Spinal cord (tissue), 10 donors: ENCODE data around the gene NBDY. TPM values are rescaled to one million over a fixed set of nuclear protein-coding genes. Genes with fewer than 3 reads are reported as not detected.

Experiments used
- DNase-seq, 6 donors: peaks; one replicate each; pipeline versions ENCODE4 v3.0.0 to v3.0.0-alpha.2; 2013 to 2015; ENCODE audit warnings: low spot score in 6 of 6, low read depth in 4 of 6
- H3K27ac ChIP-seq: one replicate; pipeline ENCODE4 v1.5.1; 2013; ENCODE audit warnings: low read depth, low read length, control low read depth
- H3K27me3 ChIP-seq: one replicate; pipeline ENCODE4 v1.6.1; 2013; ENCODE audit warnings: low read length; ENCODE audit not compliant: control insufficient read depth, insufficient read depth
- H3K36me3 ChIP-seq: one replicate; pipeline ENCODE4 v1.6.1; 2013; ENCODE audit warnings: low read length; ENCODE audit not compliant: control insufficient read depth, insufficient read depth
- H3K4me1 ChIP-seq: one replicate; pipeline ENCODE4 v1.6.1; 2013; ENCODE audit warnings: low read length; ENCODE audit not compliant: control insufficient read depth, insufficient read depth
- H3K4me3 ChIP-seq: one replicate; pipeline ENCODE4 v1.5.1; 2013; ENCODE audit warnings: low read depth, low read length, control low read depth
- H3K9me3 ChIP-seq: one replicate; pipeline ENCODE4 v1.6.1; 2013; ENCODE audit warnings: low read length; ENCODE audit not compliant: control insufficient read depth, insufficient read depth
- WGBS: methylation state at CpG from one replicate; pipeline ENCODE4 v1.1.5; 2013; ENCODE audit warnings: missing lambda C conversion rate; ENCODE audit not compliant: insufficient coverage; 5-methylcytosine and 5-hydroxymethylcytosine counted together
- polyA plus RNA-seq, 2 donors: library from polyadenylated mRNA; unstranded; fragments of 120-200 nt; gene quantifications; one replicate each; pipeline ENCODE4 v1.2.1, GENCODE V29; 2013; ENCODE audit not compliant: insufficient read length in 2 of 2
- total RNA-seq, 2 donors: library from RNA; depleted of rRNA in 1 of 2; stranded (reverse); fragments of 120-200 nt in 1 of 2; fragments of >200 nt in 1 of 2; gene quantifications; one replicate each; pipeline versions ENCODE4 v1.2.3 to v1.2.4, GENCODE V29; 2013 to 2014
- donor health status: healthy.

NBDY gene
- total and polyA plus RNA-seq, 4 donors, result 13.2 to 109 (median 62.1) TPM

DNA sequence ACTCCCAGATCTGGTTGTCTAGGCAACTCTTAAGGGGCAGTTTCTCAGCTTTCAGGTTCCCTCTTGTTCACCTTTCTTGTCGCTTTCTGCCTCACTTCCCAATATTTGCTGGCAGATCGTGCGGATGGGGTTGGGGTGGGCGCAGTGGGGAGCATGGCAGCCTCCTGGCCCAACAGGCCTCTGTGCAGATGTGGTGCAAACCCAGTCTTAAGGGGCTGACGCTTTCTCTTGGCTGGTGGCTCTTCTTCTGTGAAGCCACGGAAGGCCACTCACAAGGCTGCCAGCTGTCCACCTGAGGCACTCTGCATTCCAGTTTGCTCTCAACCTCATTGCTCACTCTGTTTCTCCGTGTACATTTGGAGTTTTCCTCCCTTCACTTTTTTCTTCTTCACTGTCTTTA lies 61.7 kb downstream of the NBDY start:
- Histone ChIP-seq H3K4me1 (peaks cover 25% of the 10 kb centered on the region), H3K4me3 (no peak overlapping the region), H3K9me3 (no peaks in the 10 kb centered on the region), H3K27ac (no peak overlapping the region), H3K36me3 (peaks cover 4% of the 10 kb centered on the region), H3K27me3 (no peaks in the 10 kb centered on the region)
- WGBS, result 77% methylated on average over 6 of the region's 7 CpGs
- DNase-seq, result no peak

- no peak overlapping the region for H3K4me3 ChIP-seq
- WGBS, result 76% methylated on average over 3 of the region's 3 CpGs
Measured at GRCh38 chrX:56791456-56791855, 62.4 kb downstream of the NBDY start.

DNA sequence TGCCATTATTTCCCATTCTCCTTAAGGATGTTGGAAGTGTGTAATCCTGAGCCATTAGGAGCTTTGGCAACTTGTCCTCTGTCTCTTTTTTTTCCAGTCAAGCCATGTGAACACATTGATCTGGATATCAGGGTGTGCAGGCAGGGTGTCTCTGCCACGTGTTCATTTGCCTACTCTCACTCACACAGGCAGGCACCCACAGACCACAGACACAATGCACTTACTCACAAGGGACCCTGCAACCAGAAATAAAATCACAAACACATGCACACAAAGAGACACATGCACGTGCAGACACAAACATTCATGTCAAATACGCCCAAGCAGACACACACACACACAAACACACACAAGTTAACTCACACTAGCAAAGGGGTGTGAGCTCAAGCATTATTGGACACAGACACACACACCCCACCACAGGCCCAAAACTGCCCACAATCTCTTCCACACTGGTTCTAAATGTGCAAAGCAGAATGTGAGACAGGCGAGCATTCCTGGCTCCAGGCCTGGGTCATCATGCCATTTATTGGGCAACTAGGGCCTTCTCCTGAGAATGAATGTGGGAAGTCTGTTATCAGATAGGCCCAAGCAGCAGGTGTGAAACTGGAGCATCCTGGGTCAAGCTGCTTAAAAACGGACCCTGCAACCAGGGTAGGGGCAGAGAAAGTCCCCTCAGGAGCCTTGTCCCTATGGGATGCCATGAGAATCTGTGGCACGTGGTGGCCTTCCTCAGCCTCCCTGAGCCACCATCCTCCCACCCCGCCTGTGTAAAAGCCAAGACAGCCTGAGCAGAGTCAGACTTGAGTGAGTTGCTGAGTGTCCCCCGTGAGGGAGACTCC lies 63.4 kb downstream of the NBDY start:
- H3K27me3 ChIP-seq, result no peaks in the 10 kb centered on the region
- no peak overlapping the region for H3K4me3 ChIP-seq
- 84% methylated on average over 8 of the region's 8 CpGs for WGBS
- H3K27ac ChIP-seq, result no peak overlapping the region
- no peaks in the 10 kb centered on the region for H3K9me3 ChIP-seq
- no peak for DNase-seq
- H3K4me1 ChIP-seq, result peaks cover 25% of the 10 kb centered on the region
- peaks cover 2% of the 10 kb centered on the region for H3K36me3 ChIP-seq

More at GRCh38 chrX:56791456-56791855, 62.4 kb downstream of the NBDY start:
- no peak for DNase-seq
- Histone ChIP-seq H3K9me3 (no peaks in the 10 kb centered on the region), H3K4me1 (peaks cover 25% of the 10 kb centered on the region), H3K27me3 (no peaks in the 10 kb centered on the region), H3K27ac (no peak overlapping the region), H3K36me3 (peaks cover 4% of the 10 kb centered on the region)

GRCh38 chrX:56793112-56793430 lies 64.0 kb downstream of the NBDY start:
- no peak overlapping the region for H3K4me3 ChIP-seq
- H3K9me3 ChIP-seq, result no peaks in the 10 kb centered on the region
- H3K36me3 ChIP-seq, result peaks cover 2% of the 10 kb centered on the region
- DNase-seq, result no peak
- H3K27me3 ChIP-seq, result no peaks in the 10 kb centered on the region
- 92% methylated on average over 1 of the region's 1 CpG for WGBS
- no peak overlapping the region for H3K27ac ChIP-seq
- peaks cover 23% of the 10 kb centered on the region for H3K4me1 ChIP-seq

DNA sequence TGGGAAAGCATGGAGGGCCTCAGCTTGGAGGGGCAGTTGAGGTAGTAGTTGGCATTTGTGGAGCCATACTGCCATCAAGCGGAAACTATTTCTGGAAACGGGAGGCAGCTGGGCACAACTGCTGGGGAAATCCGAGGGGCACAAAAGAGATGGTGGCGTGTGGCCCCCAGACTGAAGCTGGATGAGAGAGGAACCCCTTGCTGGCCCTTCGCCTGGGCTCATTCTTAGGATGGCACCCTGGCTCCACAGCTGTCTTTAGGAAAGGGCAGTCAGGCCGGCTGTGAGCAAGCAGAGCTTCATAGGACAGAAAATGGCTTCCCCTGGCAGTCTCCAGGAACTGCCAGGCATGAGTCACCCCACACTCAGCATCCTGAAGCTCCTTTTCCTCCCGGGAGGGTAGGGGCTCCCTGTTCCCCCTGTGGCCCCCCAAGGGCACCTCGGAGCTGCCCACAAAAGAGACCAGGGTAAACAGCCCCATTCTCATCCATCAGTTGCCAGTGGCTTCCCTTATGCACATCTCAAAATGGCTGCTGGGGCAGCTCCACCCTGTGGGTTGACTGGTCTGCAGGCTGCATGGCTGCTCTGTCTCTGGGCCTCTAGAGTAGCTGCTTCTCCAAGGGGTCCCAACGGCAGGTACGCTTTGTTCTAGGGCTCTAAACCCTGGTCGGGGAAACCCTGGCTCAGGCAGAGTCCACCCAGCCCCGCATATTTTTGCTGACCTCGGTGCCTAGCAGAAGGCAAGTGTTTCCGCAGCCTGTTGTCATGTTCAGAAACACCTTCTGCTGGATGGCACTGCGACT lies 64.7 kb downstream of the NBDY start:
- WGBS, result 72% methylated on average over 15 of the region's 15 CpGs
- H3K4me3 ChIP-seq, result no peak overlapping the region
- no peaks in the 10 kb centered on the region for H3K27me3 ChIP-seq
- H3K9me3 ChIP-seq, result no peaks in the 10 kb centered on the region
- DNase-seq, result peak in 1 of 6 donors; percentile 71
- H3K36me3 ChIP-seq, result no peaks in the 10 kb centered on the region
- H3K4me1 ChIP-seq, result peaks cover 23% of the 10 kb centered on the region
- no peak overlapping the region for H3K27ac ChIP-seq

GRCh38 chrX:56794404-56795230 lies 65.6 kb downstream of the NBDY start:
- H3K27ac ChIP-seq, result no peak overlapping the region
- no peak overlapping the region for H3K4me3 ChIP-seq
- H3K36me3 ChIP-seq, result peaks cover 5% of the 10 kb centered on the region
- WGBS, result 70% methylated on average over 9 of the region's 12 CpGs
- H3K9me3 ChIP-seq, result no peaks in the 10 kb centered on the region
- H3K4me1 ChIP-seq, result peaks cover 25% of the 10 kb centered on the region
- DNase-seq, result no peak
- no peaks in the 10 kb centered on the region for H3K27me3 ChIP-seq

- 96% methylated on average over 10 of the region's 14 CpGs for WGBS
- peaks cover 5% of the 10 kb centered on the region for H3K36me3 ChIP-seq
Measured at GRCh38 chrX:56795309-56795868, 66.3 kb downstream of the NBDY start.

GRCh38 chrX:56796641-56797395 lies 67.8 kb downstream of the NBDY start:
- Histone ChIP-seq H3K4me3 (no peak overlapping the region), H3K27me3 (no peaks in the 10 kb centered on the region), H3K9me3 (no peaks in the 10 kb centered on the region), H3K27ac (no peak overlapping the region), H3K36me3 (peaks cover 5% of the 10 kb centered on the region), H3K4me1 (peaks cover 26% of the 10 kb centered on the region)
- no peak for DNase-seq
- WGBS, result 93% methylated on average over 4 of the region's 4 CpGs

More at GRCh38 chrX:56795309-56795868, 66.3 kb downstream of the NBDY start:
- Histone ChIP-seq H3K4me3 (no peak overlapping the region), H3K27me3 (no peaks in the 10 kb centered on the region), H3K27ac (no peak overlapping the region), H3K9me3 (no peaks in the 10 kb centered on the region), H3K4me1 (peaks cover 25% of the 10 kb centered on the region)
- DNase-seq, result no peak
